Pancreas (tissue), 10 donors: ENCODE data around the gene EXD1. TPM values are rescaled to one million over a fixed set of nuclear protein-coding genes. Genes with fewer than 3 reads are reported as not detected.

Source experiments
- ATAC-seq, 4 donors: fragments of 200-7000 bp; cut with Tn5 transposase; one replicate each; pipeline versions ENCODE4 v1.8.0 to v1.9.1; 2020; ENCODE audit warnings: mild to moderate bottlenecking in 4 of 4, moderate library complexity in 4 of 4
- DNase-seq, 6 donors: peaks; one replicate each; pipeline ENCODE4 v3.0.0-alpha.2; 2020
- FAIRE-seq: peaks from 2 replicates; lab custom pipeline; 2012; peaks lifted over from hg19 to GRCh38; lab: Jason Lieb, UNC
- H3K27ac ChIP-seq, 4 donors: fragments of 200-600 bp; sonication (generic); 1 replicate in 3 of 4; 2 replicates in 1 of 4; pipeline versions ENCODE4 v1.5.0 to v1.8.0; 2020
- H3K27me3 ChIP-seq, 4 donors: fragments of 200-600 bp; one replicate each; pipeline ENCODE4 v1.8.0; 2021
- H3K36me3 ChIP-seq, 3 donors: fragments of 200-600 bp; sonication (generic) in 1 of 3; one replicate each; pipeline versions ENCODE4 v1.5.0 to v1.8.0; 2020 to 2021
- H3K4me1 ChIP-seq, 3 donors: fragments of 200-600 bp; one replicate each; pipeline ENCODE4 v1.8.0; 2021
- H3K4me3 ChIP-seq, 4 donors: fragments of 200-600 bp; sonication (generic) in 2 of 4; one replicate each; pipeline versions ENCODE4 v1.5.0 to v1.8.0; 2020 to 2021
- H3K9me3 ChIP-seq, 4 donors: fragments of 200-600 bp; one replicate each; pipeline ENCODE4 v1.8.0; 2021
- CTCF ChIP-seq, 4 donors: fragments of 200-600 bp; sonication (generic) in 3 of 4; IDR thresholded peaks; one replicate each; pipeline versions ENCODE4 v1.5.0 to v1.8.0; 2021; ENCODE audit warnings: antibody characterized with exemption in 4 of 4
- WGBS, 2 donors: extraction: QIAGEN DNeasy Blood & Tissue Kit; methylation state at CpG; one replicate each; pipeline ENCODE4 v1.1.7; 2013; 5-methylcytosine and 5-hydroxymethylcytosine counted together
- intact Hi-C, 3 donors: fragments of 100-400 bp; cut with DNase I; formaldehyde crosslinking; loops; one replicate each; pipeline versions ENCODE4 v1.11.1 to v1.14.2; 2022
- polyA plus RNA-seq, 2 donors: library from polyadenylated mRNA; stranded (reverse); fragments of 200-250 nt; gene quantifications; one replicate each; pipeline ENCODE4 v1.2.3, GENCODE V29; 2013
- total RNA-seq, 6 donors: library from RNA; stranded (reverse); fragmentation: NEBNext Ultra II Directional in 4 of 6; extraction: Animal tissue kit (Norgen Biotek cat#: 25700) in 4 of 6; gene quantifications; one replicate each; pipeline versions ENCODE4 v1.2.1 to v1.2.4, GENCODE V29; 2021 to 2023
- donor health status: healthy with polysubstance abuse.
- donor health status: DM: no; HTN: no; CAD: no; lungs with moderate emphysema.
- donor health status: DM: no; HTN: no; CAD: no.
- donor health status: control.
- donor health status: control.
- donor health status: Bipolar disorder and iron deficiency.
- donor health status: DM: yes; HTN: yes; CAD: no.
- donor health status: DM: no; HTN: no; CAD: no.
- donor health status: DM: no; HTN: no; CAD: no.
- donor health status: DM: yes; HTN: yes; CAD: no.

The EXD1 gene
- total and polyA plus RNA-seq, 8 donors = not detected

GRCh38 chr15:41183581-41183980, 47.0 kb downstream of the EXD1 start:
- Histone ChIP-seq H3K27me3 (no peaks in the 10 kb centered on the region), H3K4me3 (no peak overlapping the region), H3K27ac (no peak overlapping the region), H3K4me1 (no peaks in the 10 kb centered on the region), H3K36me3 (no peaks in the 10 kb centered on the region), H3K9me3 (no peaks in the 10 kb centered on the region)
- DNase-seq (no peak), ATAC-seq (no peak), FAIRE-seq (no peak)
- intact Hi-C loops = loop anchor here in 1 of 3 donors (5.0 to 10.0 kb wide), 2 partner anchors 159 to 281 kb away; no protein-coding TSS in a partner anchor
- 66 to 73% methylated on average over 2 of the region's 2 CpGs for WGBS, 2 donors
- TF ChIP-seq CTCF (IDR thresholded peaks at IDR 0.05) = no peak

- no peak for TF ChIP-seq CTCF (IDR thresholded peaks at IDR 0.05)
- no peak for DNase-seq
- intact Hi-C loops = loop anchor here in 1 of 3 donors (5.0 to 10.0 kb wide), 2 partner anchors 157 to 280 kb away; no protein-coding TSS in a partner anchor
- H3K4me1 ChIP-seq = no peaks in the 10 kb centered on the region
- no peaks in the 10 kb centered on the region for H3K36me3 ChIP-seq
- no peak overlapping the region for H3K4me3 ChIP-seq
- no peak for ATAC-seq
- WGBS, 2 donors = 55 to 61% methylated on average over 4 of the region's 4 CpGs
- H3K9me3 ChIP-seq = no peaks in the 10 kb centered on the region
- no peak for FAIRE-seq
- no peaks in the 10 kb centered on the region for H3K27me3 ChIP-seq
- H3K27ac ChIP-seq = no peak overlapping the region
Observed at GRCh38 chr15:41182266-41182665, 48.3 kb downstream of the EXD1 start.

DNA sequence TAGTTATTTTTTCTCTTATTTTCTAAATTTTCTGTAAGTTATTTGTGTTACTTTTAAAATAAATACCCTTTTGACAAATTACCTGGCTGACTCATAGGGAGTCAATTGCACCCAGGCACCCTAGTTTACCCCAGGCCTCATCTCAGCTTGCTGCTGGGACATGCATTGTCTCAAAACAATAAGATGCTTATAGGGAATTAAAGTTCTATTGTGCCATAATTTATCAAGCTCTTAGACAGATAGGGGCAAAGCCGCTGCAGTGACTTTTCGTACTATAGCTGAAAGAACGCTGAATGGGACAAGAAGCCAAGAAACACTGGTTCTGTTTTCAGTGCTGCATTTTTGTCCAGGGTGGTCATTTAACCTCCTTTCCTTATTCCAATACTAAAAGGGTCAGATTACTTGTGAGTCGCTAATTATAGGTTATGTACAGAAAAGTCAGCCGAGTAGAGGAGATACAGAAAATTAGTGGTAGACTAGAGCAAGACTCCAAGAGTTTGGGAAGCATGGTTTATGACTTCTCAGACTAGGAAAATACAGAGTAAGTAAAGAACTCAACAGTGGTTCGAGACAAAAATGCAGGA, 50.3 kb downstream of the EXD1 start:
- no peaks in the 10 kb centered on the region for H3K27me3 ChIP-seq
- no peaks in the 10 kb centered on the region for H3K36me3 ChIP-seq
- ATAC-seq (no peak), DNase-seq (no peak), FAIRE-seq (no peak)
- no peak for TF ChIP-seq CTCF (IDR thresholded peaks at IDR 0.05)
- H3K9me3 ChIP-seq = no peaks in the 10 kb centered on the region
- intact Hi-C loops = loop anchor here in 1 of 3 donors (5.0 to 10.0 kb wide), 2 partner anchors 155 to 278 kb away; no protein-coding TSS in a partner anchor
- no peaks in the 10 kb centered on the region for H3K4me1 ChIP-seq
- H3K27ac ChIP-seq = no peak overlapping the region
- H3K4me3 ChIP-seq = no peak overlapping the region
- 84 to 88% methylated on average over 6 of the region's 6 CpGs for WGBS, 2 donors

- Histone ChIP-seq H3K4me1 (no peaks in the 10 kb centered on the region), H3K27ac (no peak overlapping the region), H3K36me3 (no peaks in the 10 kb centered on the region), H3K4me3 (no peak overlapping the region), H3K27me3 (no peaks in the 10 kb centered on the region), H3K9me3 (no peaks in the 10 kb centered on the region)
- DNase-seq (peak in 1 of 6 donors; percentile 18), ATAC-seq (peak in 2 of 4 donors; percentile 29 to 44), FAIRE-seq (no peak)
- intact Hi-C loops = no loop called here
- WGBS, 2 donors = 78 to 84% methylated on average over 4 of the region's 4 CpGs
- no peak for TF ChIP-seq CTCF (IDR thresholded peaks at IDR 0.05)
Observed at GRCh38 chr15:41169781-41170180, 60.8 kb downstream of the EXD1 start.

DNA sequence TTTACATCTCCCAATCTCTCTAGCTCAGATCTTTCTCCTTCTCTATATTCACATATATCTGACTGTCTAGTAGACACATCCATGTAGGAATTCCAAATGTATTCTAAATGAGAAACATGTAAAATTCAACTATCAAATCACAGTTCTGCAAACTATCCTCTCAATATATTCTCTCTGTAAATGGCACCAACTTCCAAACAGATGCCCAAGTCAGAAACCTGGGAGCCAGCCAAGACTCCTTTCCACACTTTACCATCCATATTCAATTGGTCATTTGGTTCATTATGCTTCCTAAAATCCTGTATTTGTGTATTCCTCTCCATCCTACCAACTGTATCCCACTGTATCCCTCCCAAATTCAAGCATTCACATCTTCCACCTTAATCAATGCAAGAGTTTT, 61.5 kb downstream of the EXD1 start:
- no peak for FAIRE-seq
- intact Hi-C loops = no loop called here

More for the DNA sequence above, 61.5 kb downstream of the EXD1 start:
- ATAC-seq = no peak
- no peaks in the 10 kb centered on the region for H3K36me3 ChIP-seq
- H3K4me3 ChIP-seq = no peak overlapping the region
- no peaks in the 10 kb centered on the region for H3K9me3 ChIP-seq
- H3K27me3 ChIP-seq = no peaks in the 10 kb centered on the region
- TF ChIP-seq CTCF (IDR thresholded peaks at IDR 0.05) = no peak
- no peaks in the 10 kb centered on the region for H3K4me1 ChIP-seq
- no peak for DNase-seq
- H3K27ac ChIP-seq = no peak overlapping the region
